Lung (tissue), 12 donors: ENCODE measurements around the gene CAMK2D. TPM values are rescaled to one million over a fixed set of nuclear protein-coding genes. Genes with fewer than 3 reads are reported as not detected.

Experiments used
- ATAC-seq: fragments of 200-7000 bp; cut with Tn5 transposase; one replicate; pipeline ENCODE4 v1.9.1; 2020; ENCODE audit warnings: moderate number of reproducible peaks; ENCODE audit not compliant: insufficient read depth, low FRiP score
- DNase-seq, 3 donors: peaks; one replicate each; pipeline ENCODE4 v3.0.0-alpha.2; 2013 to 2017
- H3K27ac ChIP-seq, 2 donors: one replicate each; pipeline ENCODE4 v1.5.1; 2013; ENCODE audit warnings: mild to moderate bottlenecking in 2 of 2, moderate library complexity in 2 of 2, control low read depth in 1 of 2, inconsistent platforms in 1 of 2, low read depth in 1 of 2, low read length in 1 of 2
- H3K27me3 ChIP-seq, 3 donors: one replicate each; pipeline ENCODE4 v1.5.1; 2013; ENCODE audit warnings: low read length in 2 of 3; ENCODE audit not compliant: control insufficient read depth in 3 of 3, insufficient read depth in 3 of 3
- H3K36me3 ChIP-seq, 4 donors: one replicate each; pipeline ENCODE4 v1.5.1; 2013; ENCODE audit warnings: low read length in 4 of 4, mild to moderate bottlenecking in 1 of 4, moderate library complexity in 1 of 4; ENCODE audit not compliant: control insufficient read depth in 4 of 4, insufficient read depth in 4 of 4
- H3K4me1 ChIP-seq, 5 donors: one replicate each; pipeline ENCODE4 v1.5.1; 2013; ENCODE audit warnings: low read length in 5 of 5, mild to moderate bottlenecking in 2 of 5, moderate library complexity in 1 of 5; ENCODE audit not compliant: control insufficient read depth in 5 of 5, insufficient read depth in 5 of 5
- H3K4me3 ChIP-seq: one replicate; pipeline ENCODE4 v1.5.1; 2013; ENCODE audit warnings: mild to moderate bottlenecking, control low read depth, moderate library complexity
- H3K9ac ChIP-seq, 2 donors: one replicate each; pipeline ENCODE4 v1.5.1; 2013; ENCODE audit warnings: low read length in 2 of 2, control low read depth in 1 of 2; ENCODE audit not compliant: insufficient read depth in 1 of 2
- H3K9me3 ChIP-seq, 4 donors: one replicate each; pipeline ENCODE4 v1.5.1; 2013; ENCODE audit warnings: low read length in 3 of 4, mild to moderate bottlenecking in 1 of 4, moderate library complexity in 1 of 4; ENCODE audit not compliant: control insufficient read depth in 4 of 4, insufficient read depth in 3 of 4
- CTCF ChIP-seq: IDR thresholded peaks from 2 replicates; pipeline ENCODE4 v1.5.1; 2012; ENCODE audit warnings: mild to moderate bottlenecking; ENCODE audit errors: control extremely low read depth, extremely low read depth
- WGBS, 2 donors: extraction: QIAGEN DNeasy Blood & Tissue Kit; methylation state at CpG; one replicate each; pipeline ENCODE4 v1.1.7; 2013; 5-methylcytosine and 5-hydroxymethylcytosine counted together
- polyA plus RNA-seq, 2 donors: library from polyadenylated mRNA; stranded (reverse); fragments of 200-250 nt; gene quantifications; one replicate each; pipeline ENCODE4 v1.2.1, GENCODE V29; 2013
- total RNA-seq, 2 donors: library from RNA; depleted of rRNA in 1 of 2; stranded (reverse); fragments of >200 nt in 1 of 2; gene quantifications; one replicate each; pipeline ENCODE4 v1.2.1, GENCODE V29; 2014 to 2021
- donor health status: control.
- donor health status: control.
- donor health status: Bipolar disorder and iron deficiency.
- donor health status: healthy.
- donor health status: DM: yes; HTN: yes; CAD: no.

CAMK2D gene
- total and polyA plus RNA-seq, 4 donors = 11.9 to 98.2 (median 36.6) TPM

- H3K4me3 ChIP-seq = no peak overlapping the region
- H3K4me1 ChIP-seq = peaks cover 0 to 22% (median 9%) of the 10 kb centered on the region in 5 donors
- peaks cover 0 to 9% (median 4%) of the 10 kb centered on the region in 4 donors for H3K36me3 ChIP-seq
- DNase-seq (no peak), ATAC-seq (no peak)
- peak overlapping the region in 1 of 2 donors; percentile 4 for H3K9ac ChIP-seq
- peak overlapping the region in 1 of 2 donors; percentile 27 for H3K27ac ChIP-seq
- H3K27me3 ChIP-seq = no peaks in the 10 kb centered on the region
- TF ChIP-seq CTCF = no peak
- H3K9me3 ChIP-seq = no peaks in the 10 kb centered on the region
- WGBS, 2 donors = 90 to 93% methylated on average over 3 of the region's 3 CpGs
Measured at GRCh38 chr4:113757486-113757885, 4.1 kb downstream of the CAMK2D start.

- Histone ChIP-seq H3K27me3 (no peaks in the 10 kb centered on the region), H3K9ac (no peak overlapping the region), H3K4me1 (peaks cover 0 to 22% (median 9%) of the 10 kb centered on the region in 5 donors), H3K27ac (peak overlapping the region in 1 of 2 donors; percentile 9), H3K36me3 (peaks cover 0 to 9% (median 4%) of the 10 kb centered on the region in 4 donors), H3K9me3 (no peaks in the 10 kb centered on the region), H3K4me3 (no peak overlapping the region)
- DNase-seq (peak in 2 of 3 donors; percentile 61 to 70), ATAC-seq (no peak)
- 78 to 80% methylated on average over 1 of the region's 1 CpG for WGBS, 2 donors
- no peak for TF ChIP-seq CTCF
Measured at GRCh38 chr4:113756005-113756410, 5.5 kb downstream of the CAMK2D start.

- no peak for TF ChIP-seq CTCF
- H3K9me3 ChIP-seq = no peaks in the 10 kb centered on the region
- ATAC-seq (no peak), DNase-seq (no peak)
- WGBS, 2 donors = 93 to 100% methylated on average over 1 of the region's 1 CpG
- H3K27ac ChIP-seq = no peak overlapping the region
- no peak overlapping the region for H3K4me3 ChIP-seq
- peaks cover 0 to 3% (median 2%) of the 10 kb centered on the region in 4 donors for H3K36me3 ChIP-seq
- H3K9ac ChIP-seq = no peak overlapping the region
- peaks cover 0 to 11% (median under 1%) of the 10 kb centered on the region in 5 donors for H3K4me1 ChIP-seq
- no peaks in the 10 kb centered on the region for H3K27me3 ChIP-seq
Measured at GRCh38 chr4:113750734-113751133, 10.8 kb downstream of the CAMK2D start.

DNA sequence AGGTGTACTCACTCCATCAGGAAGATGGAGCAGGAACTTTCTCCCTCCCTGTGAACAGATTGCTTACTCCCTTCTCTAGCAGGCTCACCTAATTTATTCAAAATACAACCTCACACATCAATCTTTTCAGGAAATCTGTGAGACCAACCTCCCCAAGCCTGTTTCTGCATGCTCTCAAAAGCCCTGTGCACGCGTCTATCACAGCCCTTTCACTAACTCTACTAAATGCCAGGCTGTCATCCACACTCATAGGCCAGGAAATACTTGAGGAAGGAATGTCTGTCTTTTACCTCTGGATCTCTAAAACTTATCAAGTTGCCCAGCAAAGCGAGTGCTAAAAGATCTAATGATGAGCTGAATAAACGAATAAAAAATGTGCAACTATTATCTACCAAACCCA, 11.2 kb downstream of the CAMK2D start:
- no peak for TF ChIP-seq CTCF
- DNase-seq (no peak), ATAC-seq (no peak)
- H3K27ac ChIP-seq = no peak overlapping the region
- H3K36me3 ChIP-seq = peaks cover 0 to 3% (median 2%) of the 10 kb centered on the region in 4 donors
- H3K9me3 ChIP-seq = no peaks in the 10 kb centered on the region
- no peak overlapping the region for H3K9ac ChIP-seq
- H3K27me3 ChIP-seq = no peaks in the 10 kb centered on the region
- peaks cover 0 to 11% (median 0%) of the 10 kb centered on the region in 5 donors for H3K4me1 ChIP-seq
- WGBS, 2 donors = 96% methylated on average over 4 of the region's 4 CpGs
- no peak overlapping the region for H3K4me3 ChIP-seq
